ENCODE results near the gene KAZN.

DNA sequence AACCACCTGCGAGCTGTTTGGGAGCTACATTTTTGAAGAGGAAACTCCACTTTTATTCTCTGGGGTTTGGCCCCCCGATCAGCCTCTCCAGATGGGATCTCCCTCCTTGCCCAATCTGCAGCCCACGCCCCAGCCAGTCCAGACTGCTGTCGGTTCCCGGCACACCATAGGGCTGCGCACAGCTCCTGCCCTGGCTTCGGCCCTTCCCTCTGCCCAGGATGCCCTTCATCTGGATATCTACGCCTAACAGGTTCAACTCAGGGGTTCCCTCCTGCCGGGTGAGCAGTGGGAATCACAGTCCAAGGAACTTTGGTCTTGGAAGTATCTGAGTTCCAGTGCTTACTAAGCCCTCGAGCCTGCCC, 135.3 kb downstream of the KAZN start:
- no peak for TF ChIP-seq EZH2 (IDR thresholded peaks at IDR 0.05; ENCODE audit: low read length)
- TF ChIP-seq, protein P1, sequence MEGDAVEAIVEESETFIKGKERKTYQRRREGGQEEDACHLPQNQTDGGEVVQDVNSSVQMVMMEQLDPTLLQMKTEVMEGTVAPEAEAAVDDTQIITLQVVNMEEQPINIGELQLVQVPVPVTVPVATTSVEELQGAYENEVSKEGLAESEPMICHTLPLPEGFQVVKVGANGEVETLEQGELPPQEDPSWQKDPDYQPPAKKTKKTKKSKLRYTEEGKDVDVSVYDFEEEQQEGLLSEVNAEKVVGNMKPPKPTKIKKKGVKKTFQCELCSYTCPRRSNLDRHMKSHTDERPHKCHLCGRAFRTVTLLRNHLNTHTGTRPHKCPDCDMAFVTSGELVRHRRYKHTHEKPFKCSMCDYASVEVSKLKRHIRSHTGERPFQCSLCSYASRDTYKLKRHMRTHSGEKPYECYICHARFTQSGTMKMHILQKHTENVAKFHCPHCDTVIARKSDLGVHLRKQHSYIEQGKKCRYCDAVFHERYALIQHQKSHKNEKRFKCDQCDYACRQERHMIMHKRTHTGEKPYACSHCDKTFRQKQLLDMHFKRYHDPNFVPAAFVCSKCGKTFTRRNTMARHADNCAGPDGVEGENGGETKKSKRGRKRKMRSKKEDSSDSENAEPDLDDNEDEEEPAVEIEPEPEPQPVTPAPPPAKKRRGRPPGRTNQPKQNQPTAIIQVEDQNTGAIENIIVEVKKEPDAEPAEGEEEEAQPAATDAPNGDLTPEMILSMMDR (optimal IDR thresholded peaks at IDR 0.05 in 1 of 3, IDR thresholded peaks at IDR 0.05 in 1 of 3, conservative IDR thresholded peaks at IDR 0.05 in 1 of 3; ENCODE audit: extremely low read depth in 1 of 3, insufficient read depth in 2 of 3, low read length in 3 of 3), result no peak
